GM13976 (cell line): Measurements from ENCODE around the gene PPP3R1.

Experiments
- DNase-seq: peaks from one replicate; pipeline ENCODE4 v3.0.0; 2012; ENCODE audit warnings: low spot score
- CTCF ChIP-seq: IDR thresholded peaks from 2 replicates; pipeline ENCODE4 v1.5.1; 2012; ENCODE audit warnings: borderline replicate concordance, mild to moderate bottlenecking; ENCODE audit not compliant: insufficient read depth; ENCODE audit errors: extremely low read depth, missing control alignments, control extremely low read depth
- in situ Hi-C: fragments of 300-500 bp; cut with MboI; formaldehyde crosslinking; loops from one replicate; pipeline ENCODE4 v1.12.0; 2022; ENCODE audit warnings: low sequenced_read_pairs, mixed read lengths, inconsistent platforms; ENCODE audit not compliant: unreplicated experiment

The PPP3R1 gene

DNA sequence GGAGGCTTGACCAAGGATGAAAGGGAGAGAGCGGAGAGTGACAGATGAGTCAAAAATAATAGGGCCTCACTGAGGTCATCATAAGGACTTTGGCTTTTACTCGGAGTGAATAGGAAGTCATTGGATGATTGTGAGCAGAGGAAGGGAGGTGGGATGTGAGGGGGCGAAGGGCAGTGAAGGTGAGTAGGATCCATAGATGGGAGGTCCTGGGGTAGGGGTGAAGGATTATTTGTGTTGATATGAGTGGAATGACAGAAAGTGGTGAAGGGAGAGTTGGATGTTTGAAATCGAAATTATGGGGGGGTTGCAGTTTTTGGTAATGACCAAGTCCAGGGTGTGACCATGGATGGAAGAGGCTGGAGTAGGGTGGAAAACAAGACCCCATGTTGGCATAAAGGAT, 80.6 kb downstream of the PPP3R1 start:
- no peak for TF ChIP-seq CTCF
- in situ Hi-C loops = no loop called here
- no peak for DNase-seq

DNA sequence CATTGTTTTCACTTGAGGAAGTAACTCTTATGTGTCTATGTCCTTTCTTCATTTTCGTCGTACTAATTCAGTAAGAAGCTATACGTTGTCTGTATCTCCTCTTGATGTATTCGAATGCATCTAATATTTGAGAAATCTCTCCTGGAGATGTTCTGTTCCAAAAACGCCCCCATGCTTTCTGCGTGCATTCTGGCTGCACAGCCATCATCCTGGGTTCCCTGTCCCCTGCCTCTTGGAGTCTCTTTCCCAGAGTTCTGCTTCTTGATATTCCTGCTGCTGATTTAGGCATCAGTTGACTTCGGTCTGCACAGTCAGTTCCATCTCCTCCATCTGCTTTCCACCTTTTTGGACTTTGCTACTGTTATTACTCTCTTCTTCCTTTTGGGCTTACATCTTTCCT, 81.2 kb downstream of the PPP3R1 start:
- no peak for DNase-seq
- in situ Hi-C loops = no loop called here
- TF ChIP-seq CTCF = no peak

- TF ChIP-seq CTCF = no peak
- DNase-seq = no peak
- in situ Hi-C loops = no loop called here
Observed at GRCh38 chr2:68169308-68169707, 83.0 kb downstream of the PPP3R1 start.

GRCh38 chr2:68167186-68167585, 85.1 kb downstream of the PPP3R1 start:
- DNase-seq = no peak
- in situ Hi-C loops = no loop called here
- TF ChIP-seq CTCF = no peak

DNA sequence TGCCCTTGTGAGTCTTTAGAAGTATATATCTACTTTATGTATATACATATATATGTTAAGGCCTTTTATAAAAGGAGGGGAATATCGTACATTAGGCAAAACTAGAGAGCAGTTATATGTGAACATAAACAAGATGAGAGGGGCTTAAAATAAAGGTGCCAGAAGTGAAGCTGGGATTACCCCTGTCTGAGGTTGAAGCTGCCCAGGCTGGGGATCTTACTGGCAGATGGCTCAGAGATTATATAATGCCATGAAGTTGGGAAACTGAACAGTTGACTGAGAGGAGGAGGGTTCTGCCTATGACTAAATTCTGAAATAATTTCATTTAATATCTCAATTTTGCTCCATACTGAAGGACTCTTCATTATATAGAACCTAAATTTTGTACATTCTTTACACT, 88.7 kb downstream of the PPP3R1 start:
- in situ Hi-C loops = no loop called here
- TF ChIP-seq CTCF = no peak
- no peak for DNase-seq

DNA sequence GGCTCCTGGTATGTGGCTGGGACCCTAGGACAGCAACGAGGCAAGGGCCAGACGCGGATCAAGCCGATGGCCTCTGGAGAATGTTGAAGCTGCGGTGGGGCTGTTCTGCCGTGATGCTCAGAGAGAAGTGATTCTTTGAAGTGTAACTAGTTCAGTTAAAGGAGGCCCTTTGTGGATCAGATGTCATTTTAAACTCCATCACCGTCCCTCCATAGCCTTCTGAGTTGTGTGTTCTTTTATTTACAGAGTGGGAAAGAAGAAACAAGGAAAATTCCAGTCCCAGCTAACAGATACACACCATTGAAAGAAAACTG, 94.2 kb downstream of the PPP3R1 start:
- DNase-seq = no peak
- in situ Hi-C loops = no loop called here
- TF ChIP-seq CTCF = no peak
